Uterus (tissue), 2 donors: ENCODE data around the gene SLC7A1.

Source experiments
- CTCF ChIP-seq, 4 experiments: fragments of 200-600 bp in 2 of 4; fragments of 450-650 bp in 2 of 4; sonication (generic) in 2 of 4; IDR thresholded peaks; one replicate each; pipeline ENCODE4 v1.5.1; 2016 to 2019; ENCODE audit warnings: antibody characterized with exemption in 4 of 4, mild to moderate bottlenecking in 2 of 4, moderate library complexity in 1 of 4
- POLR2A ChIP-seq, 2 donors: fragments of 450-650 bp; IDR thresholded peaks; one replicate each; pipeline ENCODE4 v1.6.1; 2016; ENCODE audit warnings: antibody characterized with exemption in 2 of 2, mild to moderate bottlenecking in 1 of 2, moderate library complexity in 1 of 2

- TF ChIP-seq CTCF (IDR thresholded peaks at IDR 0.05) (no peak), POLR2A (IDR thresholded peaks at IDR 0.05) (no peak)
Observed at GRCh38 chr13:29507356-29507755, 88.1 kb downstream of the SLC7A1 start.
